ENCODE data around the gene BCL2. TPM values are rescaled to one million over a fixed set of nuclear protein-coding genes. Genes with fewer than 3 reads are reported as not detected.

Gene BCL2
- total RNA-seq, 1 donor from 2014 or later = 4.9 TPM

GRCh38 chr18:63290821-63291200, 28.8 kb downstream of the BCL2 start:
- H3K27me3 Mint-ChIP-seq (ENCODE audit: insufficient read depth, low read depth) = no peaks in the 10 kb centered on the region

GRCh38 chr18:63290166-63290820, 29.3 kb downstream of the BCL2 start:
- Mint-ChIP-seq H3K27me3 (ENCODE audit: insufficient read depth, low read depth) (no peaks in the 10 kb centered on the region), H3K27ac (no peak overlapping the region), H3K36me3 (peaks cover 11% of the 10 kb centered on the region), H3K9me3 (peaks cover 2% of the 10 kb centered on the region), H3K4me3 (no peak overlapping the region), H3K4me1 (peaks cover 19% of the 10 kb centered on the region)
- no peaks in the 10 kb centered on the region for H3K36me3 ChIP-seq
- H3F3A ChIP-seq (ENCODE audit: low read depth) = peaks cover 9% of the 10 kb centered on the region
- H3K9ac ChIP-seq = no peak overlapping the region
- TF ChIP-seq EZH2 (IDR thresholded peaks at IDR 0.05) (no peak), CTCF (IDR thresholded peaks at IDR 0.05) (no peak), EZH2phosphoT487 (IDR thresholded peaks at IDR 0.05) (no peak)
- DNase-seq (ENCODE audit: low spot score) = peak; percentile 40
- peak overlapping the region; percentile 7 for H3K27ac ChIP-seq
- H3K27me3 ChIP-seq = no peaks in the 10 kb centered on the region
- H3K4me2 ChIP-seq = no peak overlapping the region
- H4K20me1 ChIP-seq (ENCODE audit: low read depth) = no peaks in the 10 kb centered on the region
- H3K79me2 ChIP-seq (ENCODE audit: low read depth) = no peaks in the 10 kb centered on the region
- H2AFZ ChIP-seq (replicated peaks) = no peak overlapping the region
- peaks cover 17% of the 10 kb centered on the region for H3K4me1 ChIP-seq
- H3K4me3 ChIP-seq = no peak overlapping the region
- H3K9me3 ChIP-seq (ENCODE audit: low read depth) = no peaks in the 10 kb centered on the region

More at GRCh38 chr18:63290821-63291200, 28.8 kb downstream of the BCL2 start:
- peaks cover 2% of the 10 kb centered on the region for H3K9me3 Mint-ChIP-seq
- Histone ChIP-seq H3K9me3 (ENCODE audit: low read depth) (no peaks in the 10 kb centered on the region), H3K4me3 (no peak overlapping the region), H3K4me2 (no peak overlapping the region), H3K36me3 (no peaks in the 10 kb centered on the region), H2AFZ (replicated peaks) (no peak overlapping the region), H3F3A (ENCODE audit: low read depth) (peaks cover 9% of the 10 kb centered on the region), H3K79me2 (ENCODE audit: low read depth) (no peaks in the 10 kb centered on the region), H4K20me1 (ENCODE audit: low read depth) (no peaks in the 10 kb centered on the region), H3K27ac (peak overlapping the region; percentile 7), H3K27me3 (no peaks in the 10 kb centered on the region), H3K9ac (no peak overlapping the region), H3K4me1 (peaks cover 17% of the 10 kb centered on the region)
- DNase-seq (ENCODE audit: low spot score) = no peak
- peaks cover 17% of the 10 kb centered on the region for H3K4me1 Mint-ChIP-seq
- TF ChIP-seq EZH2phosphoT487 (IDR thresholded peaks at IDR 0.05) (no peak), CTCF (IDR thresholded peaks at IDR 0.05) (no peak), EZH2 (IDR thresholded peaks at IDR 0.05) (no peak)
- no peak overlapping the region for H3K27ac Mint-ChIP-seq
- H3K36me3 Mint-ChIP-seq = peaks cover 14% of the 10 kb centered on the region
- H3K4me3 Mint-ChIP-seq = no peak overlapping the region

GRCh38 chr18:63288311-63288710, 31.3 kb downstream of the BCL2 start:
- Mint-ChIP-seq H3K4me1 (peaks cover 24% of the 10 kb centered on the region), H3K27ac (no peak overlapping the region), H3K27me3 (ENCODE audit: insufficient read depth, low read depth) (peaks cover 9% of the 10 kb centered on the region), H3K4me3 (no peak overlapping the region), H3K9me3 (peaks cover 2% of the 10 kb centered on the region), H3K36me3 (peaks cover 9% of the 10 kb centered on the region)
- Histone ChIP-seq H3K79me2 (ENCODE audit: low read depth) (no peaks in the 10 kb centered on the region), H3K9ac (no peak overlapping the region), H3K27ac (no peak overlapping the region), H3K4me1 (peaks cover 17% of the 10 kb centered on the region), H3K36me3 (no peaks in the 10 kb centered on the region), H3F3A (ENCODE audit: low read depth) (peaks cover 9% of the 10 kb centered on the region), H2AFZ (replicated peaks) (no peak overlapping the region), H3K9me3 (ENCODE audit: low read depth) (no peaks in the 10 kb centered on the region), H3K27me3 (no peaks in the 10 kb centered on the region), H4K20me1 (ENCODE audit: low read depth) (no peaks in the 10 kb centered on the region), H3K4me3 (no peak overlapping the region), H3K4me2 (no peak overlapping the region)
- TF ChIP-seq EZH2phosphoT487 (IDR thresholded peaks at IDR 0.05) (no peak), CTCF (IDR thresholded peaks at IDR 0.05) (no peak), EZH2 (IDR thresholded peaks at IDR 0.05) (no peak)
- DNase-seq (ENCODE audit: low spot score) = no peak
